ENCODE measurements around the gene MGLL.
"Not testable (repeated sequence)": the region's sequence is repeated elsewhere in the genome, so short reads cannot be mapped to it uniquely, and the experiment has no call there.

MGLL gene

DNA sequence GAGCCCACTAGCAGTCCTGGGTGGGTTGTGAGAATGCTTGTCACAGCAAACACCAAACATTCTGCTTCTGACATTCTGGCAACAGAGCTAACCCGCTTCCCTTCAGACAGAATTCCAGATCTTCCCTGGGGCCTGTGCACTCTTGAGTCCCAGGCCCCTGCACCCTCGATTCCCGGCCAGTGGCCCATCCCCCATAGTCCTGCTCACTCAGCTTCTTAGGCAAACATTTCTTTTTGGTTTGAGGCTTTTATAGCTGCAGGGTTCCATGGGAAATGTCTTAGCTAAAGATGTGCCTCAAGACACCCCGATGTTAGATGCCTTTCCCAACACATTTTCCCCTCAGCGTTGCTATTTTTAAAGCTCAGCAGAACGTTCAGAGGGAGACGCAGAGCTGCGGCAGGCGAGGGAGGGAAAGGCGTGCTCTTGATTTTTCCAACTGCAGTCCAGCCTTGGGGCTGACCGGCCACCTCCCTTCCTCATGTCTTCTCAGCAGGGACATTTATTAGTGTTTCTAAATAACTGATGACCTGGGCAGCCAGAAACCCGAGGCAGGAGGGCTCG, 114.4 kb downstream of the MGLL start:
- no peak for DNase-seq (ENCODE audit: low read depth)

- no peak for DNase-seq (ENCODE audit: low read depth)
These were observed 115.4 kb downstream of the MGLL start for GRCh38 chr3:127706785-127707351.

DNA sequence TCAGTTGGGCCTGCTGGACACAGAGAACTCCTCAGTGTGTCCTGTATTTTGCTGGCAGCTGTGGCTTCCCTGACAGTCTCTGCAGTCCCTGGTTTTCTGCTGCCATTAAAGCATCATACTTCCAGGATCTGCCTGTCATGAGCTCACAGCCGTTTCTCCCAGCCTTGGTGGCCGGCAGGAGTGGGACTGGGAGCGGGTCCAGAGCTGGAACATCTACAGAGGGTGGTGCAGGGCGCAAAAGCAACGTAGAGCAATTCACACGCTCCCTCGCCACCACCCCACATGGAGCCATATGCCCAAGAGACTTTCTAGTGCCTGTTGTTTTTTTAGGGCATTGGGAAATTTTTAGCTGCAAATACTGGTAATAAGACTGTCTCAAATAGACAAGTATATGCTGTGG, 116.0 kb downstream of the MGLL start:
- no peak for DNase-seq (ENCODE audit: low read depth)

GRCh38 chr3:127704840-127705239, 117.5 kb downstream of the MGLL start:
- not testable (repeated sequence) for DNase-seq (ENCODE audit: low read depth)

DNA sequence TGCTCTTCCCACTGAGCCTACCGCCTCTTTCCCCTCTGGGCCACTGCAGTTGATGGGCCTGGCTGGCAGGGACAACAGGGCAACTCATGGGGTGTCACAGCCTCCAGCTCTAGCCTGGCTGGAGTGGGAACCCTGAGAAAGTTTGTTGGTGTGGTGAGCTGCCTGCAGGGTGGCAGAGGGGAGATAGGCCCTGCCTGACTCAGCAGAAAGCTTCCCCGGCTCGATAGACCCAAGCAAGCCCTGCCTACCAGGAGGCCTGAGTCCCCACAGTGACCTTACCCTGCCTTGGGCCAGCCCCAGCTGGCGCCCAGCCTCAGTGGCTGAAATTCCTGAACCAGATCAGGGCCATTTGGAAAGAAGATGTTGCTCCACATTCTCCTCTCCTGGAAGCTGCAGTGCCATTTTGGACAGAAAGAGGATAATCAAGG, 120.2 kb downstream of the MGLL start:
- DNase-seq (ENCODE audit: low read depth) = no peak

GRCh38 chr3:127701280-127701911, 120.9 kb downstream of the MGLL start:
- no peak for DNase-seq (ENCODE audit: low read depth)

DNA sequence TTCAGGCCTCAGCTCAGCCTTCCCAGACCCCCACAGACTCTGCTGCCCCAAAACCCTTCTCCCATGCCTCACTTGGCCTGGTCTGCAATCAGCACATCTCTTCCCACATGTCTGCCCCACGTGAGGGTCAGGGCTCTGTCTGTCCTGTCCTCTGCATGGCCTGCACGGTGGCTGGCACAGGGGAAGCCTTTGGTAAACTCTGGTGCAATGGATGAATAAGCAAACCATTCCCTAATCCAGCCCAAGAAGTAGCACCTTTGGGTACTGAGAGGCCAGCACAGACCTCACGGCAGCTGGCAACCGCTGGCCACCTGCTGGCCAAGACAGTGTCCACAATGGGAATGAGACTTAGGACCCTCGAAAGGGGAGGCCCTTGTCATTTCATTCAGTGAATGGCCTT, 121.9 kb downstream of the MGLL start:
- DNase-seq (ENCODE audit: low read depth) = no peak

- DNase-seq (ENCODE audit: low read depth) = no peak
These were observed 122.7 kb downstream of the MGLL start for GRCh38 chr3:127699416-127700300.

- no peak for DNase-seq (ENCODE audit: low read depth)
These were observed 123.5 kb downstream of the MGLL start for GRCh38 chr3:127698691-127699415.

GRCh38 chr3:127698286-127698685, 124.0 kb downstream of the MGLL start:
- DNase-seq (ENCODE audit: low read depth) = no peak

- peak; percentile 4 for DNase-seq (ENCODE audit: low read depth)
These were observed 124.6 kb downstream of the MGLL start for GRCh38 chr3:127697551-127698240.

DNA sequence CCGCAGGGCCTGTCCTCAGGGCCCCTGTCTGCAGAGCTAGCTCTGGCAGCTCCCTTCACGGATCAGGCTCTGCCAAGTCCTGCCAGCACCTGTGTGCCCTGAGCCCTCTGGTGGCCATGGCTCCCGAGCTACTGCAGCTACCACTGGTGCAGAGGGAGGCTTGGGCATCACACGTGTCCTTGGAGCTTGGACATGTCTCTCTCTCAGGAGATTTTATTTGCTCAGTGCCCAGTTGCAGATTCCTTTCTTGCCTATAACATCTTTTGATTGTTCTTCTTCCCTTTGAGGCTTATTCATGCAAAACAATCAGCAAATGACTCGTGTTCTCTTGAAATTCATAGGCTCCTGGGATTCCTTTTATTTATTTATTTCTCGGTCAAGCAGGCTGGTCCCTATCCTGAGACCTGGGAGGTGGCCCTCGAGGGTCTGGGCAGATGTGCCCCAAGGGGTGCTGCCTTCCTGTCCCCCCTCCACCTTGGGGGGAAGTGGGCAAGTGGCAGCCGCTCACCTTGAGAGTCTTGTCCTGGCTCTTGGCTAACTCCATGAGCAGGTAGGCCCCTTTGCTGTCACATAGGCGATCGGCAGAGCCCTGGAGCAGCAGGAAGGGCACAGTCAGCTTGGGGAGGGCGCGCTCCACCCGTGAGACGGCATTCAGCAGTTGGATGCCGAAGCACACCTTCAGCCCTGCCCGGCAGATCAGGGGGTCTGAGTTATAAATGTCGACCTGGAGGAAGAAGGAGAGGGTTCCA, 127.7 kb downstream of the MGLL start:
- peak; percentile 21 for DNase-seq (ENCODE audit: low read depth)

- DNase-seq (ENCODE audit: low read depth) = no peak
These were observed 128.9 kb downstream of the MGLL start for GRCh38 chr3:127693336-127693843.

DNA sequence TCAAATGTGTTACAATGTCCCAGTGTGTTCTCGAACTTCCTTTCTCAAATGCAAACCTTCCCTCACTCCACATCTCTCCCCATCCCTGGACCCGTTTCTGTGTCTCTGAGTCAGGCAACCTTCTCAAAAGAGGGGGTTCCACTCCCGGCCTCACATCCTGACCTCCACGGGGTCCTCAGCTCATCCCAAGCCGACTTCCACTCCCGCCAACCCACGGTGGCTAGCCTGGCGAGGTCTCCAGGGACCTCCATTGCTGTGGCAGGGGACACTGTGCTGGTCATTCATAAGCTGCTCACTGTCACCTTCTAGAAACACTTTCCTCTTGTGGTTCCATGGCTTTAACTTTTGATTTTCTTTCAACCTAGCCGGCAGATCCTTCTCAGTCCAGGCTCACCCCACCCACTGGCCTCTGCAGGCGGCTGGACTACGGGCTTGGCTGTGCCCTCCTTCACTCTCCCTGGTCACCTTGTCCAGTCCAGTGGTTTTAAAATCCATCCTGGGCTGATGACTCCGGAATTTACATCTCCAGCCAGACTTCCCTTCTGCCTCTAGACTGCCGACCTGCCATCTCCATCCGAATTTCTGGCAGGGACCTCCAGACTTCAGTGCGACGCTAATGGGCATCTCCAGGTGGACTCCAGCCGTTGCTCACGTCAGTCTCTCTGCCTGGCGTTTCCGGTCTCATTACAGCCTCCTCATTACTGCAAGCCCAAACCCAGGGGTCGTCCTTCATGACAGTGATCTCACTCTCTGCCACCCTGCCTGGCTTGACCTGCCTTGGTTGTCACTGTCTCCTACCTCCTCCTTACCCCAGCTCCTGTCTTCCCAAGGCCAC, 129.6 kb downstream of the MGLL start:
- no peak for DNase-seq (ENCODE audit: low read depth)

DNA sequence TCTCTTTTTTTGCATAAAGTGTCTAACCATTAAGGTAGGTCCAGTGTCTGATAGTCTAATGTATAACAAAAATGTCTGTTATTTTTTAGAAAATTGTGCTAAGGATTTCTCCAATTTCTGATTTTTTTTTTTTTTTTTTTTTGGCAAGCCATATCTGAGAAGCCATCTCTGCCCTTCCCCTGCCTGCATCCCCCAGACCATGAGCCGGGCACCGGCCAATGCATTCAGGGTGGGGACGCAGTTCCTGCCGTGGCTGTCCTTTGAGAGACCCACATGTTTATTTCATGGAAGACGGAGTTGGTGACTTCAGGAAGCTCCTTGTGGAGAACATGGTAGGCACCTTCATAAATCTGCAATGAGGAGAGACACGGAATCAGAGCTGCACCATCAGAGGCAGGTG, 130.3 kb downstream of the MGLL start:
- DNase-seq (ENCODE audit: low read depth) = no peak

DNA sequence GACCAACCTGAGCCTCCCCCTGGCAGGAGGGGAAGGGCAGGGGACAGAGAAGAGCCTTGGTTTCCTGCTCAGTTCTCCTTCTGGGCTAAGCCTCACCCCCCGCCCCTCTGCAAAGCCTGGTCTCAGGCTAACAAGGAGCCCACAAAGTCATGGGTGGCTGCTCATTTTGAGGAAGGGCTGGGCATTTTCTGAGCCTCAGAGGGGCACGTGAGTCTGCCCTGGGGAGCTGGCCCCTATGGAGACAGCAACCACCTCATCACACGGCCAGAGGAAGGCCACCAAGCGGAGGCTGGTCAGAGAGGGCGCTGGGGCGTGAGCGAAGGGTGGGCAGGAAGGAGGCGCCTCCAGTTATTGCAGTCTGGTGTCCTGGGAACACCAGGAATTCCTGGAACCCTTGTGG, 130.8 kb downstream of the MGLL start:
- no peak for DNase-seq (ENCODE audit: low read depth)

DNA sequence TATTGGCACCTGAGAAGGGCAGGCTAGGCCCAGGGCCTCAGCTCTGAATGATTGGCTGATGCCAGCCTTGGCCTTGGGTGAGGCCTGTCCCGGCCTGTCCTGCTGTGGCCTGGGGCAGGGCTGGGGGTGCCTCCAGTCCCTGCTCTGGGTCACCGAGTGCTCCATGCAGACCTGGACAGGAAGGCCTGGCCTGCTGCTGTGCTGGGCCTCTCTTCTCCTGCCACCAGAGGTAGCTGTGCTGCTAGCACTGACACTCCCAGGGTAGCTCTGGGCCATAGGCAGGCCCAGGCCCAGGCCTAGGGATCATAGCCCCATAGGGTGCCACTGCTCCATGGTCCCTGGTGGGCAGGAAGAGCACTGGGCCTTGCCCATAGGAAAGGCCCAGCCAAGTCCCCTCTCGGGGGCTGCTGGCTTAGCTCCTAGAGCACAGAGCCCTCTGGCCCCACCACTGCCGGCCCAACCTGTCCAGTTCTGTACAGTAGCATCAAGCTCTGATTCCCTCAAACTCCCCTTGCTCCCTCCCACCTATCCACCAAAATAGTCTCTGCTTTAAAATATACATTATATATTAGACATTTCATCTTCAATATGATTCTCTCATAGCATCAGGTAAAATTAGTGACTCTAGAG, 131.4 kb downstream of the MGLL start:
- DNase-seq (ENCODE audit: low read depth) = no peak

DNA sequence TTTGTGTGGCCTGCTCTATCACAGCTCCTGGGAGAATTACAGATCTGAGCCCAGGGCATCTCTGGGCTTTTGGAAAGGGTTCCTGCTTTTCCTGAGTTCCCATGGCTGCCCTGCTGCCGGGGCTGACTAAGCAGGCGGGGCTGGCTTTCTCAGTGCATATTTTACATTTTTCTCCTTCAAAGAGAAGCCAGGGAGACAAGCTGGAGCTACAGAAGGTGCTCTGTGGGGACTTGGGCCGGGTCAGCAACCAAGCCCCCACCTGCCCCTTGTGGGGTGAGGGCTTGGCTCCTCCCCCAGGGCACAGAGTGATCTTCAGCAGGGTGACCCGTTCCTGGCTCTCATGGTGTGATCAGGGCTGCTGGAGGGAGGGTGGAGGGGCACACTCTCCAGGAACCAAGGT, 132.2 kb downstream of the MGLL start:
- no peak for DNase-seq (ENCODE audit: low read depth)

GRCh38 chr3:127689266-127689860, 133.0 kb downstream of the MGLL start:
- DNase-seq (ENCODE audit: low read depth) = no peak
